ENCODE measurements around the gene CNOT1. TPM values are rescaled to one million over a fixed set of nuclear protein-coding genes. Genes with fewer than 3 reads are reported as not detected.

CNOT1 gene
- total RNA-seq, 4 donors from 2014 or later, result 69.4 to 173 (median 151) TPM

- no peak for TF ChIP-seq CTCF (IDR thresholded peaks at IDR 0.05)
- no peak for TF ChIP-seq POLR2A (IDR thresholded peaks at IDR 0.05)
- DNase-seq, result no peak
- H3K9me3 ChIP-seq, result no peaks in the 10 kb centered on the region
- peaks cover 0 to 1% of the 10 kb centered on the region in 2 donors for H3K4me1 ChIP-seq
- intact Hi-C loops (cut with DNase I; ENCODE audit: low total_unique reads), result no loop called here
- H3K27ac ChIP-seq, result no peak overlapping the region
- no peaks in the 10 kb centered on the region for H3K27me3 ChIP-seq
- no peaks in the 10 kb centered on the region for H3K36me3 ChIP-seq
- no peak overlapping the region for H3K4me3 ChIP-seq
Observed at GRCh38 chr16:58510776-58511628, 118.6 kb downstream of the CNOT1 start.

GRCh38 chr16:58510097-58510775 is 119.4 kb downstream of the CNOT1 start:
- intact Hi-C loops (cut with DNase I; ENCODE audit: low total_unique reads), result no loop called here
- H3K4me3 ChIP-seq, result no peak overlapping the region
- no peaks in the 10 kb centered on the region for H3K9me3 ChIP-seq
- no peaks in the 10 kb centered on the region for H3K27me3 ChIP-seq
- TF ChIP-seq CTCF (IDR thresholded peaks at IDR 0.05) (no peak), POLR2A (IDR thresholded peaks at IDR 0.05) (no peak)
- no peaks in the 10 kb centered on the region for H3K4me1 ChIP-seq
- no peaks in the 10 kb centered on the region for H3K36me3 ChIP-seq
- DNase-seq, result no peak
- no peak overlapping the region for H3K27ac ChIP-seq

DNA sequence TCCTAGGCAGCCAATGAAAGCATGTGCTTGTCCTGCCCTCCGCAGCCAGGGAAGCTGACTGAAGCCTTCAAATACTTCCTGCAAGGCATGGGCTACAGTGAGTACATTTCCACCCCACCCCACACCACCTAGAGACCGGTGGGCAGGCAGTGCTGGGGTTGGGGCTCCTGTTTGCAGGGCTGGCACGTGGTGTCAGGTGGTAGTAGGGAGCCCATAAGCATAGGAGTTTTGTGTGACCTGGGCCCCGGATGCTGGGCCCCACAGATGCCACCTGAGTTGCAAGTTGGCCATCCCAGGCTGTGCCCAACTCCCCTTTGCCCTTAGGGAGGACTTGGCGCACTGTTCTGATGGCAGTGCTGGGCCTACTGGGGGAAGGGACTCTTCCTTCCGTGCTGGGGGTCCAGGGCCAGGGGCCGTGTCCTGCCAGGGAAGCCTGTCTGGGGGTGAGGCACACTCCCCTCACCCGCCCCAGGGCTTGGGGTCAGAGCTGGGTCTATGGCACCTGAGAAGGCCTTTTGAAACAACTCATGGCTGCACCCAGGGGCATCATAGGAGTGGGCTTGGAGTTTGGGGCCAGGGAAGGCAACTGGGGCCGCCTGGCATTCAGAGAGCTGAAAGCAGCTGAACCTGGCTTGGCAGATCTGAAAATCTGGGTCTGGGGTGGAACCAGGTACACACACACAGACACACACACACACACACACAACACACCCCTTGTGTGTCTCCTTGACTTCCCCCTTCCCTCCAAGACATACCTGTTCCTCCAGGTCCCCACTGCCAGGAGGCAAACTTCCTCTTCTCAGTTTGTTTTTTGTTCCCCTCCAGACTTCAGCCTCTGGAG is 120.2 kb downstream of the CNOT1 start:
- no peak for DNase-seq
- Histone ChIP-seq H3K9me3 (no peaks in the 10 kb centered on the region), H3K4me1 (no peaks in the 10 kb centered on the region), H3K27me3 (no peaks in the 10 kb centered on the region), H3K4me3 (no peak overlapping the region), H3K27ac (no peak overlapping the region), H3K36me3 (no peaks in the 10 kb centered on the region)
- intact Hi-C loops (cut with DNase I; ENCODE audit: low total_unique reads), result no loop called here
- TF ChIP-seq CTCF (IDR thresholded peaks at IDR 0.05), result no peak
- no peak for TF ChIP-seq POLR2A (IDR thresholded peaks at IDR 0.05)

GRCh38 chr16:58508671-58509251 is 120.9 kb downstream of the CNOT1 start:
- no peak for DNase-seq
- H3K4me3 ChIP-seq, result no peak overlapping the region
- H3K36me3 ChIP-seq, result no peaks in the 10 kb centered on the region

More at GRCh38 chr16:58508671-58509251, 120.9 kb downstream of the CNOT1 start:
- Histone ChIP-seq H3K27me3 (no peaks in the 10 kb centered on the region), H3K9me3 (no peaks in the 10 kb centered on the region), H3K27ac (no peak overlapping the region), H3K4me1 (no peaks in the 10 kb centered on the region)
- intact Hi-C loops (cut with DNase I; ENCODE audit: low total_unique reads), result no loop called here
- TF ChIP-seq POLR2A (IDR thresholded peaks at IDR 0.05) (no peak), CTCF (IDR thresholded peaks at IDR 0.05) (no peak)
